ENCODE data around the gene BEX5. TPM values are rescaled to one million over a fixed set of nuclear protein-coding genes. Genes with fewer than 3 reads are reported as not detected.

Gene BEX5
- total RNA-seq, 2 donors from 2014 or later, result 3.3 to 4.7 TPM

- Histone ChIP-seq H3K27me3 (no peaks in the 10 kb centered on the region), H3K27ac (no peak overlapping the region), H3K4me1 (no peaks in the 10 kb centered on the region), H3K4me3 (no peak overlapping the region), H3K9me3 (peaks cover 0 to 11% of the 10 kb centered on the region in 2 donors), H3K36me3 (no peaks in the 10 kb centered on the region)
- TF ChIP-seq CTCF (IDR thresholded peaks at IDR 0.05), result no peak
- no peak for DNase-seq (ENCODE audit: low spot score)
Measured at GRCh38 chrX:102113367-102113766, 42.4 kb downstream of the BEX5 start.

Other genes starting within 250 kb of the BEX5 start
- 1 to 10 TPM; 4.2 to 4.4 TPM for gene ZMAT1, start 223.9 kb downstream of the BEX5 start, total RNA-seq
- 10 to 100 TPM in 1 of 2 donors, 1 to 10 TPM in 1; 9.6 to 20.8 TPM for gene TCEAL2, start 30.3 kb downstream of the BEX5 start, total RNA-seq
- 1 to 10 TPM in 1 of 2 donors, not detected in 1; 1.1 TPM for gene TCEAL6, start 13.5 kb downstream of the BEX5 start, total RNA-seq
- gene TCP11X1, start 59.3 kb upstream of the BEX5 start, total RNA-seq, result not detected
- not detected for gene NXF2, start 91.2 kb upstream of the BEX5 start, total RNA-seq

All from right atrium auricular region (tissue), 2 donors.